Forelimb muscle (tissue), 1 donor: ENCODE measurements around the gene BCL6B. TPM values are rescaled to one million over a fixed set of nuclear protein-coding genes. Genes with fewer than 3 reads are reported as not detected.
"Not testable (repeated sequence)": the region's sequence is repeated elsewhere in the genome, so short reads cannot be mapped to it uniquely, and the experiment has no call there.

ENCODE experiments used
- DNase-seq: peaks from one replicate; pipeline ENCODE4 v3.0.0-alpha.2; 2013; ENCODE audit warnings: low read depth
- polyA plus RNA-seq: library from polyadenylated mRNA; unstranded; fragments of 120-200 nt; gene quantifications from one replicate; pipeline ENCODE4 v1.2.1, GENCODE V29; 2013; ENCODE audit not compliant: insufficient read length

Gene BCL6B
- polyA plus RNA-seq, 1 donor: 19.3 TPM

- no peak for DNase-seq
These were observed 6.2 kb downstream of the BCL6B start for GRCh38 chr17:7029096-7029495.

GRCh38 chr17:7029659-7030058 lies 6.8 kb downstream of the BCL6B start:
- no peak for DNase-seq

- DNase-seq: no peak
These were observed 12.2 kb downstream of the BCL6B start for GRCh38 chr17:7034955-7035590.

- peak; percentile 43 for DNase-seq
These were observed 12.9 kb downstream of the BCL6B start, which contains the start of gene SLC16A13 for GRCh38 chr17:7035591-7036368. TSS of gene SLC16A13 (plus strand) at chr17:7036015. CDS start at chr17:7036383, 368 bp downstream.

- no peak for DNase-seq
These were observed 15.4 kb downstream of the BCL6B start for GRCh38 chr17:7038025-7038862.

- no peak for DNase-seq
These were observed 17.0 kb downstream of the BCL6B start for GRCh38 chr17:7039832-7040231.

GRCh38 chr17:7041607-7042500 lies 19.0 kb downstream of the BCL6B start:
- DNase-seq: no peak

GRCh38 chr17:7042501-7043181 lies 19.8 kb downstream of the BCL6B start:
- DNase-seq: no peak

- DNase-seq: no peak
These were observed 20.3 kb downstream of the BCL6B start for GRCh38 chr17:7043182-7043496.

- DNase-seq: no peak
These were observed 20.8 kb downstream of the BCL6B start, which contains the start of gene SLC16A11 for GRCh38 chr17:7043497-7044198. TSS of gene SLC16A11 (minus strand) at chr17:7044092. CDS start at chr17:7043513, 579 bp downstream.

GRCh38 chr17:7045492-7046126 lies 22.8 kb downstream of the BCL6B start:
- DNase-seq: peak; percentile 66

- DNase-seq: no peak
These were observed 23.4 kb downstream of the BCL6B start for GRCh38 chr17:7046127-7046724.

GRCh38 chr17:7046725-7047397 lies 24.0 kb downstream of the BCL6B start:
- not testable (repeated sequence) for DNase-seq

- no peak for DNase-seq
These were observed 24.7 kb downstream of the BCL6B start for GRCh38 chr17:7047566-7047965.

- no peak for DNase-seq
These were observed 26.1 kb downstream of the BCL6B start for GRCh38 chr17:7048968-7049367.

GRCh38 chr17:7050583-7050982 lies 27.7 kb downstream of the BCL6B start:
- not testable (repeated sequence) for DNase-seq

- no peak for DNase-seq
These were observed 33.5 kb downstream of the BCL6B start for GRCh38 chr17:7056386-7056785.

- DNase-seq: no peak
These were observed 36.1 kb downstream of the BCL6B start for GRCh38 chr17:7058831-7059447.
